Stromal cell of bone marrow (primary cell): ENCODE results near the gene PODXL2.

Experiments used
- DNase-seq: peaks from one replicate; pipeline ENCODE4 v3.0.0-alpha.2; 2012; ENCODE audit warnings: low read depth

PODXL2 gene, protein sequence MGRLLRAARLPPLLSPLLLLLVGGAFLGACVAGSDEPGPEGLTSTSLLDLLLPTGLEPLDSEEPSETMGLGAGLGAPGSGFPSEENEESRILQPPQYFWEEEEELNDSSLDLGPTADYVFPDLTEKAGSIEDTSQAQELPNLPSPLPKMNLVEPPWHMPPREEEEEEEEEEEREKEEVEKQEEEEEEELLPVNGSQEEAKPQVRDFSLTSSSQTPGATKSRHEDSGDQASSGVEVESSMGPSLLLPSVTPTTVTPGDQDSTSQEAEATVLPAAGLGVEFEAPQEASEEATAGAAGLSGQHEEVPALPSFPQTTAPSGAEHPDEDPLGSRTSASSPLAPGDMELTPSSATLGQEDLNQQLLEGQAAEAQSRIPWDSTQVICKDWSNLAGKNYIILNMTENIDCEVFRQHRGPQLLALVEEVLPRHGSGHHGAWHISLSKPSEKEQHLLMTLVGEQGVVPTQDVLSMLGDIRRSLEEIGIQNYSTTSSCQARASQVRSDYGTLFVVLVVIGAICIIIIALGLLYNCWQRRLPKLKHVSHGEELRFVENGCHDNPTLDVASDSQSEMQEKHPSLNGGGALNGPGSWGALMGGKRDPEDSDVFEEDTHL

DNA sequence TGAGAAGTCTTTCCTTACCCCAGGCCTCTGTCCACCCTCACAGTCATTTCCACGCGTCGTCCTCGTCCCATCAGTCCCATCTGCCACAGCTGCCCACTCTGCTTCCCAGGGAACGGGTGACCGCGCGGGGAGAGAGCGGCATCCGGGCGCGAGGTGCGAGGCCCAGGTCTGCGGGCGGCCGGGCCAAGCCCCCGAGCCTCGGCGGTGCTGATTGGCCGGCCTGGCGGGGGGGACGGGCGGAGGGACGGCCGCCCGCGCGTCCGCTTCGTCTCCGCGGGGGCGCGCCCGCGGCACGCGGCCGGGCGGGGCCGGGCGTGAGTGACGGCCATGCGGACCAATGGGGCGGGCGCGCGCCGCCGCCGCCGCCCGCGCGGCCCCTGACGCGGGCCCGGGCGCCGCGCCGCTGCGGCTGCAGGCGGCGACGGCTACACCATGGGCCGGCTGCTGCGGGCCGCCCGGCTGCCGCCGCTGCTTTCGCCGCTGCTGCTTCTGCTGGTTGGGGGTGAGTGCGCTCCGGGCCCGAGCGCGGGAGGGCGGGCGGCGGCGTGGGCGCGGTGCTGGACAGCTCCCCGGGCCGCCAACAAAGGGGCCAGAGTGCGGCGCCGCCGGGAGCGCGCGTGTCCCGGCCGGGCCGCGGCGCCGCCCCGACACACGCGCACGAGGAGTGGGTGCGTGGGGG is at the start of gene PODXL2:
TSS of gene PODXL2 (plus strand) at position 398 of the 679 bp plus-strand sequence. CDS start at position 433, 35 bp downstream.
- DNase-seq, result no peak

DNA sequence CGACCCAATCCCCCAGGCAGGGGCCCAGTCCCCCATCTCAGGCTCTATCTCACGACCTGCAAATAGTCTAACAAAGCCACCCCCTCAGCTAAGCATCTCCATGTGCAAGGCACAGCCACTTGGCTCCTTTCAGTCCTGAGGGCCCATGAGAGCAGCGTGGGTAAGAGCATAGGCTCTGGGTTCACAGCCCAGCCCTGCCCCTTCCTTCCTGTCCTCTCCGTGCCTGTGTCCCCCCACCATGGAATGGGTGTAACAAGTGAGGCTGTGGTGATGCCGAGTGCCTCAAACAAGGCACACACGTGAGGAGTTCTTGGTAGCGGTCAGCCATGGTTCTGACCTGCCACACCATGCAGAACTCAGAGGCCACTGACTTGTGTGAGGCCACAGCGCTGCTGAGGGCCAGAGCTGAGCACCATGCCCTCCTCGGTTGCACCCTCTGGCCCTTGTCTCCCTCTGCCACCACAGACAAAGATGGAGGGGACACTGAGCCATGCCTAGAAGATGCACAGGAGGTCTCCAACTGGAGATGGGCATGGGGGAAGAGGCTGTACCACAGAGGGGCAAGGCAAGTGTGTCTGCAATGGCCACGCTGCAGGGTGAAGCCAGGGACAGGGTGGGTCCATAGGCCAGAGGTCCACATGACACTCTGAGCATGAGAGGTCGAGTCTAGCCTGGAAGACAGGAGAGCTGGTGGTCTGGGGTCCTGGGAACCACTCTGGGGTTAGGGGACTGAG is 48.5 kb upstream of the PODXL2 start:
- no peak for DNase-seq

DNA sequence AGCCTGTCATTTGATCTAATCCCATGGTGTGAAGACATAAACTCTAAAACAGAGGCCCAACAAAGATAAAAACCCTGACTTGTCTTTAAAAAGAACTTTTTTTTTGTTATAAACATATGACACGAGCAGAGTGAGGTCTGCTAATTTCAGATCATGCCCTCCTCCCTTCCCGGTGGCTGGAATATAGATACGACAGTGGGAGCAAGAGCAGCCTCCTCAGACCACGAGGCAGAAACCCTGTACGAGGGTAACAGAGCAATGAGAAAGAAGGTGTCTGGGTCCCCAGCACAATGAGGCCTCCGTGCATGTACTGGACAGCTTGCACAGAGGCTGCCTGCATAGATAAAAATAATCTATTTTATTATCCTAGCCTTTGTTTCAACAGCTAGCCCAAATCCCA is 44.3 kb upstream of the PODXL2 start:
- no peak for DNase-seq

DNA sequence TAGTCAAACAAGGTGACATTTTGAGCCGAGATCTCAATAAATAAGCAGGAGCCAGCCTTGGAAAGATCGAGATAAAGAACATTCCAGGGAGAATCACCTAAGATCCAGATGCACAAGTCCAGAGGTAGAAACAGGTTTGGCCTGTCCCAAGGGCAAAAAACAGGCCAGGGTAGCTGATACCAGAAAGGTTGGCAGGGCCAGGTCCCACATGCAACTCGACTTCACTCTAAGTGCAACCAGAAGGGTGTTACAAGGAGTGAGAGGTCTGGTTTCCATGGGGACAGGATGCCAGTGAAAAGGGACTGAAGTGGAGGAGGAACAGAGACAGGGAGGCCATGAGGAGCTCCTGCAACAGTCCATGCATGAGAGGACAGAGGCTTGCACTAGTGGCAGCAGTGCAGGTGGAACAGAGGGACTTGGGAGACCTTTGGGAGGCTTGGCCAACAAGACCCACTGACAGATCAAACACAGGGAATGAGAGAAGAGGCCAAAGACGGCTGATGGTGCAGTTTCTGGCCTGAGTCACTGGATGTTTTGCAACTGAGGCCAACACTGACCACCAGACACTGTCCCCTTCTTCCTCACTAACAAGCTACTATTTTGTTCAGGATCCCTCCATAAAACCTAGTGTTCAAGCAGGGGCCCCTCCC is 43.7 kb upstream of the PODXL2 start:
- DNase-seq, result no peak

DNA sequence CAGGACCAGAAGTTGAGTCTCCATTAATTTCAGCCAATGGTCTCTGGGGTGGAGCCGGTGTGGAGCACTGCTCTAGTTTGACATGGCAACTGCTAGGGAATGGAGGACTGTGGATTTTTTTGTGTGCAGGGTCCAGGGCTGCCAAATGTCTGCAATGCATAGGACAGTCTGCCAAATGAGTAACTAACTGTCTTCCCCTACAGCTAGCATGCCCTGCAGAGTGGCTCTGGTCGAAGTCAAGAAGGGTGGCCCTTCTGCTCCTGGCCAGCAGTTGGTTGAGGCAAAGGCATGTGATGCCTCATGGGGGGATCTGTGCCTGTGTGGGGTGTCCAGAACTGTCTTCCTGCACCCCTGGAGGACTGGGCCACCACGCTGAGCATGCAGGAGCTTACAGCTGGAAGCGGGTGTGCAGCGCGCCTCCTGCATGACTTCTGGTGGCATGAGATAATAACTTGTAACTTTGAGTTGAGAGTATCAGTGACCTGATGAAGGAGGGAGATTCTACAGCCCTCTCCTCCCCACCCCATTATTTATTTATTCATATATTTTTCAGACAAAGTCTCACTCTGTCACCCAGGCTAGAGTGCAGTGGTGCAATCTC is 43.1 kb upstream of the PODXL2 start:
- DNase-seq, result no peak

DNA sequence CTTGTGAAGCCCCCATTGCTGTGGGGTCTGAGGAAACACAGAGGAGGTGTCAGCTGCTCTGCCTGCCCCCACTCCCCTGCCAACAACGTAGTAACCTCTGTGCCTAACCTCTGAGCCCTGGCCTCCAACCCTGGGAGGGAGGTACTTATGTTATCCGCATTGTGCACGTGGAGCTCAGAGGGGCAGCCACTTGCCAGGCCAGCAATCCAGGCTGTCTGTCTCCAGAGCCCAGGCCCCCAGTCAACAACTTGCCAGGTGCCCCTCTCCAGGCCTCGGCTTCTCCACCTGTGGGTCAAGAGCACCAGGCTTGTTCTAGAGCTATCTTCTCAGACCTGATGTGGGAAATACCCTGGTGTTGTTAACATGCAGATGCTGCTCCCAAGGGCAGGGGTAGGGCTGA is 41.1 kb upstream of the PODXL2 start:
- no peak for DNase-seq

DNA sequence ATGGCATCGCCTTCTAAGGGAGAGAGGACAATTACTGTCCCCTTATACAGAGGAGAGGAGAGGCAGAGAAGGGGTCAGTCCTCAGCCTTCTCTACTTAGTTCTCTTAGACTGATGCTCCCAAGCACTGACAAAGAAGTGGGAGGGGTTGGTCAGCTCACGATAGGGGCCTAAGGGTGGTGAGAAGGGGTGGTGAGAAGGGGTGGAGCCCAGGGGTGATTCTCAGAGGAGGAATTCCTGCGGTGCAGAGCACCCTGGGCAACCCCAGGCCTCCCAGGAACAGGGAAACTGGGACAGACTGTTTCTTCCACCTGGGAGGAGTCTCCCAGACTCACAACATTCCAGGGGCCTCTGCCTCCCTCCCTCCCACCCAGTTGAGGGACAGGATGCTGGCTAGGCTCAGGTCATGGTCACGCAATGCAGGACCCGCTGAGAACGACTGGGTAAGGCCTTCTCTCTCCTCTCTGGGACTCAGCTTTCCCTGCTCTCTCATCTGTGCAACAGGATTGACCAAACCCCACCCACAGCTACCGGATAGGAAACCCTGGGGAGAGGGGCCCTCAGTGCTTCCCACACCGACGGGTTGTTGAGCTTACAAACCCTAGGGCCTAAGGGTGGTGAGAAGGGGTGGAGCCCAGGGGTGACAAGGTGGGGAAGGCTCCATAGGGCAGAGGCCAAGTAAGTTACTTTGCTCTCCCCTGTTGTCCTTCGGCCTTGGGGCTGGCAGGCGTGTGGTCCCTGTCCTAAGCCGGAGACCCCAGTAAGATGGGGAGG is 40.0 kb upstream of the PODXL2 start:
- no peak for DNase-seq

DNA sequence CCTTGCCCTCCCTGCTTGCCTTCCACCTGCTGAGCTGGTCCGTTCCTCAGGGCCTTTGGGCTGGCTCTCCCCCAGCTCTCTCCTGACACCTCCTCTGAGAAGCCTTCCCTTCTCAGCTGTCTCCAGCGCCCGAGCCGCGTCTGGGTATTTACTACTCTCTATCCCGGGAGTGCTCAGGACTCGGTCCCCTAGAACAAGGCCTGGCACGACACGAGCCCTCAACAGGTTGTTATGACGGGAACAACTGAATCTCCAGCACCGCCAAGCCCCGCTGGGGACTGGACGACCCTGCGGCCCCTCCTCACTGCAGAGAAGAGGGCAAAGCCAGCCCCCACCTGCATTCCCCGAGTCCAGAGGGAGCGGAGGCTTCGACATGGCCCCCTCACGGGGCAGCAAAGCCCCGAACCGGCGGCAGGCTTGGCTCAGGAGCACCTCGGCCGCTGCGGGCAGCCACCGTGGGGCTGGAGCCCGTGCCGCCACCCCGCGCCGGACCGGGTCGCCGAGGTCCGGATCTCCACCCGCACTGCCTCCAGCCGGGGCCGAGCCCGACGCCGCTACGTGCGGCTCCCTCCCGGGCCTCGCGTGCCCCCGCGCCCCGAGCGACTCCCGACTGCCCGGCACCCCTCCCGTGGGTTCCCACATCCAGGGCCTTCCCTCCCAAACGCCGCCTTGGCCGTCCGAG is 39.2 kb upstream of the PODXL2 start:
- DNase-seq, result no peak

DNA sequence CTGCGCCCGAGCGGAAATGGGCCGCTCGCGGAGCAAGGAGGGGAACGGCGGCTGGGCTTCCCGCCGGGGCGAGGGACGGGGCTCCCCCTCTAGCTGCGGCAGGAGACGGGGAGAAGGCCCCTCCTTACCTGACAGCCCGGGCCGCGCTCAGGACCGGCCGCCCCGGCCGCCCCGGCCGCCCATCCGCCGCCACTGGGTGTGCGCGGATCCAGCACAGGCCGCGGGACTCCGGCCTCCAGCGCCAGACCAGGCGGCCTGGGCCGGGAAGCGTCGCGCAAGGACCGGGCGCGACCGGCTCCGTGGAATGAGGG is 38.7 kb upstream of the PODXL2 start:
- no peak for DNase-seq

DNA sequence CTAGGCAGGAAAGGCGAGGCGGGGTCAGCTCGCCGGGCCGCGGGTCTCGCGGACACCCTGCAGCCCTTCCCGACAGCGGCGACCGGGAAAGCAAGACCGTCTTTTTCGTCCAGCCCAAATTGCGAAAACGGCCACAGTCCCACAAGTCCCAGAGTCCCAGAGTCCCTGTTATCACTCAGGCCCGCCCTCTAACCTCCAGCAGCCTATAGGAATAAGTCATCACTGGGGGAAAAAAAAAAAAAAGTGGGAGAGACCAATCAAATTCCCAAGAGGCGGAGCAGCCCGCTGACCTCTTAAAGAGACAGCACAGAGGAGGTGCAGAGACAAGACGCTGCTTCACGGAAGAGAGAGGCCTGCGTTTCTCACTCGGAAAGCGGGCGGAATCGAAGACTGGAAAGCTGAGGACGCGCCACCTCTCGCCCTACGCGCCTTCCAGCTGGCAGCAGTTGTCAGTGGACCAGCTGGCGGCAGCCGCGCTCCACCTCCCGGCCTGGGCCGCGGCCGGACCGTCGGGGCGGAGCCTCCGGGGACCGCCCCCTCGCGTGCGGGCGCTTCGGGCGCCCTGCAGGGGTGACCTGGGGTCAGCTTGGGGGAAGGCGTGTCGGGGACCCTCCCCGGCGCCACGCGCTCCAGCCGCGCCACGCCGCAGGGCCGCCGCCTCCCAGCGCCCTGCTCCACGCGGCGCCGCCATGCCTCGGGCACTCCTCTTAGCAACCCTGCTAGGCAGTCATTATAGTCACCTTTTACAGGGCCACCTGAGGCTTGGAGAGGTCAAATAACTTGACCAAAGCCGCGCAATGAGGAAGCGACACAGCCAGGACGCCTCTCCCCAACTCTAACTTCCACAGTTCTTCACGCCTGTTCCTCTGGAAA is 38.2 kb upstream of the PODXL2 start, which contains the start of gene TPRA1:
TSS of gene TPRA1 (minus strand) at position 141 of the 873 bp plus-strand sequence. CDS start 10,587 bp downstream, outside the sequence.
- peak; percentile 96 for DNase-seq

DNA sequence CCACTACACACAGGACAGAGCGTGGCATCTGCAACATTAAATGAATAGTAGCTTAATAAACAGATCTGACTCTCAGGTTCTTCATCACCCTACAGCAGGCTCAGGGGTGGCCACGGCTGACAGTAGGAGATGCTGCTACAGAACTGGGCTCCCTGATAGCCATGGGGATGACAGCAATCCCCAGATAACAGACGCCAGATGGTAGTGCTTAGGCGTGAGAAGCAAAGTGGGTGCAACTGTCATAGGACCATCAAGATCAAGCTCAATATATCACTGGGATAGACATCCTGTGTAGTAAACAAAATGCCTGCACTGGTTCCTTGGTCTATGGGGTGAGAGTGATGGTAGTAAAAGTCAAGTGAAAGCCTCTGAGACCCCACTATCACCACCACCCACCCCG is 35.8 kb upstream of the PODXL2 start:
- DNase-seq, result no peak

DNA sequence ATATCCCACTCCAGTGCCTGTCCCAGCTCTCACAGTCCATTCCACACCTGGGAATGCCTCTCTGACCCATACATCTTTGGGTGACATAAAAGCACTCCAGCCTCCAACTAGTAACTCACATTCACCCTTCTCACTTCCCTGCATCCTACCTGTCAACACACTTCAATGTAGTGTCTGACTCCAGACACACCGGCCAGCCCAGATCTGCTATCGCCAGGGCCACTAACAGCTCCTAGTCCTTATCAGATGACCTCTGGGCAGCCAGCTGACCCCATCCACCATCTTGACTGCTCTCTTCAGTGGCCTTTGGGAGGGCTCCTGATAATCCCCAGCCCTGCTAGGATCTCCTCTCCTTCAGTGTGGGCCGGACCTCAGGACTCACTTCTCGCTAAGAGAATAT is 33.7 kb upstream of the PODXL2 start:
- DNase-seq, result no peak

DNA sequence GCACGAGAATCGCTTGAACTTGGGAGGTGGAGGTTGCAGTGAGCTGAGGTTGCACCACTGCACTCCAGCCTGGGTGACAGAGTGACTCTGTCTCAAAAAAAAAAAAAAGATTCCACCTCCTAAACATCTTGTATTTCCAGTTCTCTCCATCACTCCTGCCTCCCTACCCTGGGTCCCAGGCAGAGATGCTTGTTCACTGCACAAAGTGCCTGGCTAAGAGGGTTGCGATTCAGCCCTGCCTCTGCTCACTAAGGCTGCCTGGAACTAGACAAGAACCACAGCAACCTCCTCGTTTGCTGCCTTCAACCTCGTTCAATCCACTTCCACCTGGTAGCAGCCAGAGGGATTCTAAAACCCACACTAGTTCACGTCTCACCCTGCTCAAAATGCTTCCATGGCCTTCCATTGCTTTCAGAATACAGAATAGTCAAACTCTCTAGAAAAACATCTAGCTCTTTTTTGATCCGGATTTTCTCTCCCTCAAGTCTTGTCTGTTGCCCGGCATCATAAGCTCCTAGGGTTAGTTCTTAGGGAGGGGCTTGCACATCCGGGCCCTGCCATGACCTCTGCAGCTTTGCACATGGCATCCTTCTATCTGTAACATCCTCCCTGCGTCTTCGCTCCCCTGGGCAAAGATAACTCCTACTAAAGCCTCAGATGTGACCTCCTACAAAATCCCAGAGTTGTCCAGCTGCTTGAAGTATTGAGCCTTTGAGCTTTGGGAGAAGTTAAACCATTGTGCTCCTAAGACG is 31.8 kb upstream of the PODXL2 start:
- DNase-seq, result no peak

DNA sequence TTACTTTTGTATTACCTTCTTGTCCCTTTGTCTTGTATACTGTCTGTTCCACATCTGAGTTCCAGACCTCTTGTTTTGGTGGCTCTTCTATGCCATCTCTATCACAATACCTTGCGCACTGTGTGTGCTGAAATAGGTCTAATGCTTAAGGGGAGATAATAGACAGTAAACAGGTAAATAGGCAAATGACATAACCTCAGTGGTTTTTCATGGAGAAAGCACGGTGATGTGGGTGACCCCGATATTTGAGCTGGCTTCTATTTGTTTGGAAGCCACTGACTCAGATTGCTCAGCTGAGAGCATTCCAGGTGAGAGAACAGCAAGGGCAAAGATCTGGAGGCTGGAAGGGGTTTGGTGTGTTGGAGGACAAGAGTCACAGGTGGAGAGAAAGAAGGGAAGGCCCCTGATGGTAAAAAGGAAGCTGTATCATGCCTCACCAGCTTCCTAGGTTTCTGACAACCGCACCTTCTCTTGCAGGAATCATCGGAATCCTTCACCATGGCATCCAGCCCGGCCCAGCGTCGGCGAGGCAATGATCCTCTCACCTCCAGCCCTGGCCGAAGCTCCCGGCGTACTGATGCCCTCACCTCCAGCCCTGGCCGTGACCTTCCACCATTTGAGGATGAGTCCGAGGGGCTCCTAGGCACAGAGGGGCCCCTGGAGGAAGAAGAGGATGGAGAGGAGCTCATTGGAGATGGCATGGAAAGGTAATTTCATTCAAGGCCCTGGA is 30.0 kb upstream of the PODXL2 start:
- no peak for DNase-seq

DNA sequence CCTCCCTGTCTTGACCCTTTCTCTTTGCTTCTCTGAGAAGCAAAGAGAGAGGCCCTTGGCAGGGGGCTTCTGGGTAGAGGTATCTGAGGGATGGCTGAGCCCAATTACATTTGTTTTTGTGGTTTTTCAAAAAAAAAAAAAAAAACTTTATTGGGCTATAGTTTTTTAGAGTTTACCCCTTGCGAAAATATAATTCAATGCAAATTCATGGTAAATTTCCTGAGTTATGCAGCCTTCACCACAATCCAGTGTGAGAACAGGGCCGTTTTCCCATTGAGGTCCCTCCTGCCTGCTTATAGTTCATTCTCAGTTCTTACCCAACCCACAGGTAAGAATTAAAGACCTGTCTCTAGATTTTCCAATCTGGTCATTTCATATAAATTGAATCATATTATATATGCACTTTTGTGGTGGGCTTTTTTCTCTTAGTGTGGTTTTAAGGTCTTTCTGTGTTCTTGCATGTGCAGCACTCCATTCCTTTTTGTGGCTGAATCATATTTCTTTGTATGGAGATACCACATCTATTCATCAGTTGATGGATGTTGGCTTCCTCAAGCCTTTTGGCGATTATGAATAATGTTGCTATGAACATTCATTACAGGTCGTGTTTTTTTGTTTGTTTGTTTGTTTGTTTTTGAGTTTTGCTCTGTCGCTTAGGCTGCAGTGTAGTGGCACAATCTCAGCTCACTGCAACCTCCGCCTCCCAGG is 28.1 kb upstream of the PODXL2 start:
- DNase-seq, result no peak

DNA sequence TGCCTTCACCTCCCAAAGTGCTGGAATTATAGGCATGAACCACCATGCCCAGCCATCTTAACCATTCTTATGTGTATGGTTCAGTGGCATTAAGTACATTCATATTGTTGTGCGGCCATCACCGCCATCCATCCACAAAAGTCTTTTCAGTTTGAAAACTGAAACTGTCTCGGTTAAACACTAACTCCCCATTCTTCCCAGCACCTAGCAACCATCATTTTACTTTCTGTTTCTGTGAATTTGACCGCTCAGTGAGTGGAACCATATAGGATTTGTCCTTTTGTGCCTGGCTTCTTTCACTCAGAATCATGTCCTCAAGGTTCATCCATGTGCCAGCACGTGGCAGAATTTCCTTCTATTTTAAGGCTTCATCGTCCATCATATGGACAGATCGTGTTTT is 24.9 kb upstream of the PODXL2 start:
- no peak for DNase-seq

DNA sequence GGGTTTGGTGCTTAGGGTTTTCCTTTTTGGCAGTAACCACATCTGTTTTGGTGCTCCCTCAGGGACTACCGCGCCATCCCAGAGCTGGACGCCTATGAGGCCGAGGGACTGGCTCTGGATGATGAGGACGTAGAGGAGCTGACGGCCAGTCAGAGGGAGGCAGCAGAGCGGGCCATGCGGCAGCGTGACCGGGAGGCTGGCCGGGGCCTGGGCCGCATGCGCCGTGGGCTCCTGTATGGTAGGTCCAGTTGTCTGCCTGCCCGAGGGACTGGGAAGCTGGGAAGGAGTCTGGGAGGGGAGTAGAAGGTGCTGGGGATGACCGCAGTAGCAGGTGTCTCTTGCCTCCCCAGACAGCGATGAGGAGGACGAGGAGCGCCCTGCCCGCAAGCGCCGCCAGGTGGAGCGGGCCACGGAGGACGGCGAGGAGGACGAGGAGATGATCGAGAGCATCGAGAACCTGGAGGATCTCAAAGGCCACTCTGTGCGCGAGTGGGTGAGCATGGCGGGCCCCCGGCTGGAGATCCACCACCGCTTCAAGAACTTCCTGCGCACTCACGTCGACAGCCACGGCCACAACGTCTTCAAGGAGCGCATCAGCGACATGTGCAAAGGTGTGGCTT is 24.3 kb upstream of the PODXL2 start:
- DNase-seq, result no peak
